Colonic mucosa (tissue), 4 donors: ENCODE data around the gene GULP1. TPM values are rescaled to one million over a fixed set of nuclear protein-coding genes. Genes with fewer than 3 reads are reported as not detected.

ENCODE experiments used
- DNase-seq: peaks from one replicate; pipeline ENCODE4 v3.0.0-alpha.2; 2020
- H3K27ac ChIP-seq: fragments of 200-600 bp; one replicate; pipeline ENCODE4 v1.8.0; 2021
- H3K27me3 ChIP-seq: fragments of 200-600 bp; one replicate; pipeline ENCODE4 v1.8.0; 2021
- H3K36me3 ChIP-seq: fragments of 200-600 bp; one replicate; pipeline ENCODE4 v1.8.0; 2021
- H3K4me1 ChIP-seq: fragments of 200-600 bp; one replicate; pipeline ENCODE4 v1.8.0; 2021; ENCODE audit warnings: mild to moderate bottlenecking
- H3K4me3 ChIP-seq: fragments of 200-600 bp; one replicate; pipeline ENCODE4 v1.8.0; 2021
- H3K9ac ChIP-seq, 2 donors: one replicate each; pipeline ENCODE4 v1.7.0; 2013; ENCODE audit warnings: control low read depth in 2 of 2, low read depth in 2 of 2, low read length in 2 of 2
- H3K9me3 ChIP-seq: fragments of 200-600 bp; one replicate; pipeline ENCODE4 v1.8.0; 2021
- CTCF ChIP-seq: fragments of 200-600 bp; IDR thresholded peaks from one replicate; pipeline ENCODE4 v1.8.0; 2022; ENCODE audit warnings: antibody characterized with exemption, mild to moderate bottlenecking
- intact Hi-C: fragments of 100-400 bp; cut with DNase I; formaldehyde crosslinking; loops from one replicate; pipeline ENCODE4 v1.14.1; 2022
- total RNA-seq, 2 donors: library from RNA; stranded (reverse); fragmentation: NEBNext Ultra II Directional in 1 of 2; extraction: Animal tissue kit (Norgen Biotek cat#: 25700) in 1 of 2; gene quantifications; one replicate each; pipeline ENCODE4 v1.2.1, GENCODE V29; 2021
- donor health status: healthy.
- donor health status: DM: no; HTN: no; CAD: no.
- donor health status: DM: no; HTN: no; CAD: no.

GULP1 gene
- total RNA-seq, 2 donors from 2014 or later: 10.4 to 11.8 TPM

GRCh38 chr2:188439986-188440385 is 148.3 kb downstream of the GULP1 start:
- Histone ChIP-seq H3K27me3 (no peaks in the 10 kb centered on the region), H3K4me1 (no peaks in the 10 kb centered on the region), H3K36me3 (no peaks in the 10 kb centered on the region), H3K9me3 (no peaks in the 10 kb centered on the region), H3K27ac (no peak overlapping the region), H3K4me3 (no peak overlapping the region), H3K9ac (no peak overlapping the region)
- intact Hi-C loops: no loop called here
- TF ChIP-seq CTCF: no peak
- DNase-seq: no peak

DNA sequence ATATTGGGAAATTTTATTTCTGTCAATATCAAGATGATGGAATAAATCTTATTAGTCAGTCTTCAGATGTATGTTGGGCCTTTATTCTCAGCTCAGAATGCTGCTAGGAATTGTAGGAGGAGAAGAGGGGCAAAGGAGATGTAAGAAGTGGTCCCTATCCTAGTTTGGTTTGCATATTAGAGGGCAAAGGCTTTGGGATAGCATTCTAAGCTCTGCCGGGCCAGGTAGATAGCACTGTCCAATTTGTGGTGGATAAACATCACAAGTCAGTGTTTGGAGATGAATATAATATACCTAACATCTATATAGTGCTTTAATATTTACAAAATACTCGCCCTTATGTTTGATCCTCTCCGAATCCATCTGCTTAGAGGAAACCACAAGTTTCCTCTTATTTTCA is 149.2 kb downstream of the GULP1 start:
- no peaks in the 10 kb centered on the region for H3K27me3 ChIP-seq
- H3K36me3 ChIP-seq: no peaks in the 10 kb centered on the region
- no peaks in the 10 kb centered on the region for H3K4me1 ChIP-seq

DNA sequence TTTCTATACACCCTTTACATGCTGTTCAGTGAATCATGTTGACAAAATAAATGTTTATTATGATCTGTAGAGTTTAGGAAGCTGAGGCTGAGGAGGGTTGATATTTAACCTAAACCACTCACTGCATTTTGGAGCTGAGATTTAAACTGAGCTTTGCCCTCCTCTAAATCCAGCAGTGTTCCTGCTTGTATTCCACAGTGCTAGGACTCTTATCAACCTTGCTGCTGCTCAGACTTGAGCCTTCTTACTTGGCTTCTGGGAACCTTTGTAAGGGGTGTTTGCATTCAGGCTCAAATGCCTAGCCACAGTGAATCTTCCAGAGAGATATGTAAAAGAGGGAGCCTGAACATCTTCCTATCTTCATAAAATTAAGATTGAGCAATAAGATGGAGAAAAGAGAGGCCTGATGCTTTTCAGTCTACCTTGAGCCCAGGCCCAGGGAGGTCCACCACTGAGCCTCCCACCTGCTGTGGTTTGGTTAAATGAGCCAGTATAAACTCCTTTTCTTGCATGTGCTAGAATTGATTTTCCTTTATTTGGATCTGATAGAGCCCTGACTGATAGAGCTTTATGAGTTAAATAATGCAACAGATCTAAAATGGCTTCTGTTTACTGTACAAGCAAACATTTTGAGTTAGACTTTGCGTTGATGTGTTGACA is 149.7 kb downstream of the GULP1 start:
- Histone ChIP-seq H3K36me3 (no peaks in the 10 kb centered on the region), H3K9ac (no peak overlapping the region), H3K9me3 (no peaks in the 10 kb centered on the region), H3K27me3 (no peaks in the 10 kb centered on the region), H3K4me3 (no peak overlapping the region), H3K4me1 (no peaks in the 10 kb centered on the region), H3K27ac (no peak overlapping the region)
- DNase-seq: no peak
- no peak for TF ChIP-seq CTCF
- intact Hi-C loops: no loop called here

More for the DNA sequence above, 149.2 kb downstream of the GULP1 start:
- no peaks in the 10 kb centered on the region for H3K9me3 ChIP-seq
- no peak overlapping the region for H3K4me3 ChIP-seq
- H3K27ac ChIP-seq: no peak overlapping the region
- no peak for DNase-seq
- no peak overlapping the region for H3K9ac ChIP-seq
- no peak for TF ChIP-seq CTCF
- intact Hi-C loops: no loop called here

GRCh38 chr2:188443207-188443606 is 151.5 kb downstream of the GULP1 start:
- Histone ChIP-seq H3K9me3 (no peaks in the 10 kb centered on the region), H3K36me3 (no peaks in the 10 kb centered on the region), H3K27ac (no peak overlapping the region), H3K4me1 (no peaks in the 10 kb centered on the region), H3K4me3 (no peak overlapping the region), H3K27me3 (no peaks in the 10 kb centered on the region), H3K9ac (no peak overlapping the region)
- no peak for DNase-seq
- no peak for TF ChIP-seq CTCF
- intact Hi-C loops: no loop called here

- Histone ChIP-seq H3K27me3 (no peaks in the 10 kb centered on the region), H3K27ac (no peak overlapping the region), H3K9me3 (no peaks in the 10 kb centered on the region), H3K4me3 (no peak overlapping the region), H3K4me1 (no peaks in the 10 kb centered on the region), H3K36me3 (no peaks in the 10 kb centered on the region), H3K9ac (no peak overlapping the region)
- no peak for DNase-seq
- no peak for TF ChIP-seq CTCF
- intact Hi-C loops: no loop called here
Measured at GRCh38 chr2:188444106-188444835, 152.6 kb downstream of the GULP1 start.
